Mononuclear cell (primary cell): ENCODE measurements around the gene TXNRD1. TPM values are rescaled to one million over a fixed set of nuclear protein-coding genes. Genes with fewer than 3 reads are reported as not detected.

Experiments used
- H3K27me3 ChIP-seq: 2 replicates; pipeline ENCODE4 v1.6.0; 2011; ENCODE audit warnings: low read length, control low read depth; ENCODE audit not compliant: insufficient read depth
- H3K4me1 ChIP-seq: 2 replicates; pipeline ENCODE4 v1.5.1; 2011; ENCODE audit warnings: mild to moderate bottlenecking, low read length, control low read depth; ENCODE audit not compliant: insufficient read depth
- H3K4me3 ChIP-seq: 2 replicates; pipeline ENCODE4 v1.5.1; 2011; ENCODE audit warnings: mild to moderate bottlenecking, low read length, moderate library complexity
- H3K9me3 ChIP-seq: 2 replicates; pipeline ENCODE4 v1.5.1; 2011; ENCODE audit warnings: low read depth, mild to moderate bottlenecking, control low read depth, low read length
- total RNA-seq: library from RNA; depleted of rRNA; stranded (reverse); fragments of >200 nt; gene quantifications from one replicate; pipeline ENCODE4 v1.2.3, GENCODE V29; 2012

TXNRD1 gene
- total RNA-seq, 1 donor: 69.9 TPM

DNA sequence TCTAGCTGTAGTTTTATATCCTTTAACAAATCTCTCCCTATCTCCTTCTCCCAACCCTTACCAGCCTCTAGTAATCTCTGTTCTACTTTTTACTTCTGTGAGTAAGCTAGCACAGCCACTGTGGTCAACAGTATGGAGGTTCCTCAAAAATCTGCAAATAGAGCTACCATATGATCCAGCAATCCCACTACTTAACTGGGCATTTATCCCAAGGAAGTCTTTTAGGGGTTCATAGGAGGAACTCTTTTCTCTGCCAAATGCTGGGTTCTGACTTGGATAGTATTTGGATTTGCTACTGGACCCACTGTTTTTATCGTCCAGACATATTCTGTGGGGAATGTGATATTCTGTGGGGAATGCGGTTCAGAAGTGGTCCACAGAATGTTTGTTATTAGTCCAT lies 129.1 kb downstream of the TXNRD1 start:
- H3K27me3 ChIP-seq: no peaks in the 10 kb centered on the region
- no peaks in the 10 kb centered on the region for H3K9me3 ChIP-seq
- no peaks in the 10 kb centered on the region for H3K4me1 ChIP-seq
- no peak overlapping the region for H3K4me3 ChIP-seq

GRCh38 chr12:104345234-104346066 lies 129.9 kb downstream of the TXNRD1 start:
- no peaks in the 10 kb centered on the region for H3K27me3 ChIP-seq
- no peak overlapping the region for H3K4me3 ChIP-seq
- H3K4me1 ChIP-seq: no peaks in the 10 kb centered on the region
- no peaks in the 10 kb centered on the region for H3K9me3 ChIP-seq

- no peak overlapping the region for H3K4me3 ChIP-seq
- no peaks in the 10 kb centered on the region for H3K9me3 ChIP-seq
- no peaks in the 10 kb centered on the region for H3K27me3 ChIP-seq
- no peaks in the 10 kb centered on the region for H3K4me1 ChIP-seq
These were observed 131.9 kb downstream of the TXNRD1 start for GRCh38 chr12:104347374-104348075.

- H3K27me3 ChIP-seq: no peaks in the 10 kb centered on the region
- H3K4me1 ChIP-seq: no peaks in the 10 kb centered on the region
These were observed 132.9 kb downstream of the TXNRD1 start for GRCh38 chr12:104348283-104348993.

GRCh38 chr12:104348994-104349494 lies 133.5 kb downstream of the TXNRD1 start:
- Histone ChIP-seq H3K27me3 (no peaks in the 10 kb centered on the region), H3K9me3 (no peaks in the 10 kb centered on the region), H3K4me1 (no peaks in the 10 kb centered on the region), H3K4me3 (no peak overlapping the region)

More at GRCh38 chr12:104348283-104348993, 132.9 kb downstream of the TXNRD1 start:
- no peaks in the 10 kb centered on the region for H3K9me3 ChIP-seq
- no peak overlapping the region for H3K4me3 ChIP-seq

DNA sequence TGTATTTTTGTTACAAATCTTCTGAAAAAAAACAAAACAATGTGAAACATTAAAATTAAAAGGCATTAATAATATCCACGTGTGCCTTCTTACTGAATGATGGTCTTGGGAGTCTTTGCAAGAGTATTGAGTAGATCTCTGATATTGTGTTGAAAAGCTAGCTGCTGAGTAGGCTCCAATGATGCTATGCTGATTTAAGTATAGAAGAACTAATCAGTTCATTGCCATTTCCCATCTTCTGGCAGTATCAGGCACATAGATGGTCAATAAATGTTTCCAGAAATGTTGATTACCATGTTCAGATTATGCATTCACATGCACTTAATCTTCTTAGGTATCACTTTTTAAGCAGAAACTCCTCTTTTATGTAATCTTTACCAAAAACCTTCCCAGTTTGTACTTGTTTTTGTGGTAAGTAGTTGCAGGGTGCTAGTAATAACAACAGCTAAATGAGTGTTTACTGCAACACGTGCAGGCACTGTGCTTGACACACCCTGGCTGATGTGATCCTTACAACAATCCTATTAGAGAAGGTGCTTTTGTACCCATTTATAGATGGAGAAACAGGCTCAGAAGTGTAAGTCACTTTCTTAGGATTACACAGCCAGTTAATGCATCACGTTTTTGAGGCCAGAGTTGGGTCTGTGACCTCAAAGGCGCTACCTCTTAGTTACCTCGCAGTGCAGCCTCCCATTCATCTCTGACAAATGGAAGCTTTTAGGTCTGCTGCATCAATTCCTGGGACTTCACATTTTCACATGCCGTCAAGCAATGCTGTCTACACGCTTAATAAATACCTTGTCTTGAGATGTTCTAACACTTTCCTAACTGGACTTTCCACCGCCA lies 134.9 kb downstream of the TXNRD1 start:
- H3K27me3 ChIP-seq: no peaks in the 10 kb centered on the region
- no peaks in the 10 kb centered on the region for H3K4me1 ChIP-seq
- H3K4me3 ChIP-seq: no peak overlapping the region
- no peaks in the 10 kb centered on the region for H3K9me3 ChIP-seq

DNA sequence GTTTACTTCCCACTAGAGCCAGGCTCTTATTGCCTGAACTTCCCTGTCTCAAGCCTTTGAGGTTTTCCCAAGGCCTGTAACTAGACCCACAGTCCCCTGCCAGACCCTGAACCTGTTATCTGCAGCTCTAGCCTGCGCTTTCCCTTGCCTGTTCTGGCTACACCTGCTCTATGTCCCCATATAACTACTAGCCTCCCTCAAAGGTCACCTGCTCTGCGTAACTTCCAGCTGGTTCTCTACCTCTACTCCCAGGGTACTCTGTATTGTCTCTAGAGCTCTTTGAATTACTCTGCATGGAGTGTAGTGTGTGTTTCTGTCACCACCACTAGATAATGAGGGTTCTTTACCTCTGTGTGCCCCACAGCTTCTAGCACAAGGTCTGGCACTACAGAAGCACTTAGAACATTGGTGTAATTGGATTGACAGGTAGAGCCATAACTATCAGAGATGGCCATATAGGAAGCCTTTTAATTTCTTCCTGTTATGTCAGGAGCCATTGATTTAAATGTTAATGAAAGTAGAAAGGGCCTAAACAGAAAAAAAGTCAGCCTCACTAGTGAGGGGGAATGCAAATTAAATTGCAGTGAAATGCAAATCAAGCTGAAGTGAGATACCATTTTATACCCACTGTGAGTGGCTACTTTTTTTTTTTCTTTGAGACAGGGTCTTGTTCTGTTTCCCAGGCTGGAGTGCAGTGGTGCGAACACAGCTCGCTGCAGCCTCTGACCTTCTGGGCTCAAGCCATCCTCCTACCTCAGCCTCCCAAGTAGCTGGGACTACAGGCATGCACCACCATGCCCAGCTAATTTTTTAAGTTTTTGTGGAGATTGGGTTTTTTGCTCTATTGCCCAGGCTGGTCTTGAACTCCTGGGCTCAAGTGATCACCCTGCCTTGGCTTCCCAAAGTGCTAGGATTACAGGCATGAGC lies 135.7 kb downstream of the TXNRD1 start:
- Histone ChIP-seq H3K27me3 (no peaks in the 10 kb centered on the region), H3K4me3 (no peak overlapping the region), H3K4me1 (no peaks in the 10 kb centered on the region), H3K9me3 (no peaks in the 10 kb centered on the region)

DNA sequence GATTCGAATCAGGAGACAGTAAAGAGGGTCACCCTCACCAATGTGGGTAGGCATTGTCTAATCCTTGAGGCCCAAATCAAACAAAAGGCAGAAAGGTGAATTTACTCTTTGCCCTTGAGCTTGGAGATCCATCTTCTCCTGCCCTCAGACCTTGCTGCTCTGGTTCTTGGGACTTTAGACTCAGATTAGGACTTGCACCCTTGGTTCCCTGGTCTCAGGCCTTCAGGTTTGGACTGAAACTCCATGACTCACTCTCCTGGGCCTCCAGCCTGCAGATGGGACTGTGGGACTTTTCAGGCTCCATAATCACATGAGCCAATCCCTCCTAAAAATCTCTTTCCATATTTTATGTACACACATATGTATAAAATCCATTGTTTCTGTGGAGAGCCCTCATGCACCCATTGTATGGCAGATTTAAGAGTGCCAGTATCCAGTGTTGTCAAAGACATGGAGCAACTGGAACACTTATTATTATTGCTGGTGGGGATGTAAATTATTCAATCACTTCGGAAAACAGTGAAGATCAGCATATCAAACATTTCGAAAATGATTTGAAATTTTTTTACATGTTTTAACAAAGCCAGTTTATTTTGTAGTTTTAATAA lies 136.6 kb downstream of the TXNRD1 start:
- no peaks in the 10 kb centered on the region for H3K4me1 ChIP-seq
- no peaks in the 10 kb centered on the region for H3K9me3 ChIP-seq
- no peak overlapping the region for H3K4me3 ChIP-seq
- no peaks in the 10 kb centered on the region for H3K27me3 ChIP-seq

- H3K27me3 ChIP-seq: no peaks in the 10 kb centered on the region
These were observed 137.7 kb downstream of the TXNRD1 start for GRCh38 chr12:104353012-104353981.

DNA sequence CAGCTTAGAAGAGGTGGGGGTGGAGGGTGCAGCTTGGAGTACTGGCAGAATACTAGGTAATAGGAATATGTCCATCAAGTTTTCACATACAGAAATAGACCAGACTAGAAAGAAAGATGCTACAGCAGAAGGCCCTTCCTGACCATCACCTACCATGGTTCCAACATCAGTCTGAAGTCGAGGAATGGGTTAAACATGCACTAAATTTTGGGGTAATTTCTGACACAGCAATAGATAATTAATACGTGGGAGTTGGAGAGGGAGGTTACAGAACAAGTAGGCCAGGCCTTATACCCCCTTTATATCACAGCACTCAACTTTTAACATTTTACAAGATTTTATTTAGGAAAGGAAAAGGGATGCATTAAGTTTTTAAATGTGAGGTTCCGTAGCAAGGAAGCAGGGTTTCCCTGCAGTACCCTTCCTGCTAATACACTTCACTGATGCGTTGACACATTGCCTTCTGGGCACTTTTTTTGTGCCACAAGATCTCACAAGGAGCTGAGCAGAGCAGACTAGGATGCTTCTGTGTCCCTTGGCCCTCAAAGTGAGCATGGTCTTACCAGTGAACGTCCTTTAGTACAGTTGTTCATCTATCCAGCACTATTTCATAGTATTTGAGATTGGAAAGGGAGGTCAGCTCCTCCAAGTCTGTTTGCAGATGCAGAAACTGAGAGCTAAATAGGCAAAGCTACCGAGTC lies 138.7 kb downstream of the TXNRD1 start:
- Histone ChIP-seq H3K4me3 (no peak overlapping the region), H3K9me3 (no peaks in the 10 kb centered on the region), H3K4me1 (no peaks in the 10 kb centered on the region), H3K27me3 (no peaks in the 10 kb centered on the region)

More at GRCh38 chr12:104353012-104353981, 137.7 kb downstream of the TXNRD1 start:
- Histone ChIP-seq H3K9me3 (no peaks in the 10 kb centered on the region), H3K4me3 (no peak overlapping the region), H3K4me1 (no peaks in the 10 kb centered on the region)

DNA sequence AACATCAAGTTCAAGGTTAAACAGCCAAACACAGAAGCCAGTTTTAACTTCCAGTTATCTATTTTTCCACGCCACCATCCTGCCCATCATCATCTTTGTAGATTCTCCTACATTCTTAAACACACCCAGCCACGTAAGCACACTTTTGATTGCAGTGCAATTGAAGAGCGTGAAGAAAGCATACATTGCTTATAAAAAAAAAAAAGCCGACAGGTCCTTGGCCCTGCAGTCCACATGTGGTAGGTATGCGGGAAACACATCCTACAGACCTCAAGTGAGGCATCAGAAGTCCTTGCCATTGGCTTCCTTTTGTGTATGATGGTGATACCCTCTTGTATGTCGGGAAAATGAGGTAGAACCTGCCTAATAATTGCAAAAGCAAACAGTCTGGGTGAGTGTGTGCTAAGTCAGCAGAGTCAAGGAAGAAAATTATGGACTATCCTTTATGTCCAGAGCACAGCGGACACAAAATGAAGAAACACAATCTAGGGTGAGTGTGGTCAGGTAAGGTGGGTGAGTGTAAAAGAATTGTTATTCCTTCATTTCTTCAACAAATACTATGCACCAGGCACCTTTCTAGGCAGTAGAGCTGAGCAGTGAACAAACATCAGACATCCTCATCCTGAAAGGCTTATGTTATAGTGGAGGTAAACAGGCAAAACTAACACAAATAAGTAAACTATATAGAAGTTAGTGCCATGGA lies 139.4 kb downstream of the TXNRD1 start:
- no peaks in the 10 kb centered on the region for H3K4me1 ChIP-seq

More for the DNA sequence above, 139.4 kb downstream of the TXNRD1 start:
- Histone ChIP-seq H3K9me3 (no peaks in the 10 kb centered on the region), H3K27me3 (no peaks in the 10 kb centered on the region), H3K4me3 (no peak overlapping the region)
